Panc1 (cell line): ENCODE results near the gene LMAN1. TPM values are rescaled to one million over a fixed set of nuclear protein-coding genes. Genes with fewer than 3 reads are reported as not detected.

Experiments used
- ATAC-seq: fragments of 200-7000 bp; cut with Tn5 transposase; 2 replicates; pipeline ENCODE4 v1.9.1; 2020; ENCODE audit warnings: mild to moderate bottlenecking, moderate library complexity
- BruUV-seq: library from RNA; stranded (reverse); fragments of 400-500 nt; replicated peaks from 2 replicates; lab custom pipeline; 2021; lab: Mats Ljungman, UMichigan
- CTCF ChIA-PET: fragments of 300-600 bp; sonication (Branson Sonifier 250); formaldehyde crosslinking; loops from one replicate; lab custom pipeline; 2022; ENCODE audit warnings: antibody characterized with exemption; lab: Charles Lee
- POLR2A ChIA-PET: fragments of 300-600 bp; sonication (Branson Sonifier 250); formaldehyde crosslinking; loops from one replicate; lab custom pipeline; 2022; ENCODE audit warnings: antibody characterized with exemption; lab: Charles Lee
- DNase-seq: peaks from one replicate; pipeline ENCODE4 v3.0.0-alpha.2; 2010; ENCODE audit warnings: low read depth, low spot score
- H3K27ac ChIP-seq: 2 replicates; pipeline ENCODE4 v1.5.1; 2011; ENCODE audit warnings: mild to moderate bottlenecking, low read length, inconsistent platforms
- H3K27me3 ChIP-seq: fragments of 200-500 bp; sonication (Bioruptor generic); 2 replicates; pipeline ENCODE4 v1.6.0; 2014; ENCODE audit warnings: low read length, inconsistent platforms; ENCODE audit not compliant: control insufficient read depth, insufficient read depth
- H3K36me3 ChIP-seq: fragments of 200-500 bp; sonication (Bioruptor generic); 2 replicates; pipeline ENCODE4 v1.5.1; 2014; ENCODE audit warnings: inconsistent platforms, mild to moderate bottlenecking, low read length, moderate library complexity; ENCODE audit not compliant: control insufficient read depth, insufficient read depth
- H3K4me1 ChIP-seq: 2 replicates; pipeline ENCODE4 v1.5.1; 2011; ENCODE audit warnings: inconsistent platforms, mild to moderate bottlenecking, low read length, moderate library complexity; ENCODE audit not compliant: control insufficient read depth, insufficient read depth
- H3K4me3 ChIP-seq, 2 experiments: 2 replicates each; pipeline ENCODE4 v1.5.1; 2011 to 2012; ENCODE audit warnings: low read depth in 2 of 2, low read length in 2 of 2, mild to moderate bottlenecking in 2 of 2, inconsistent platforms in 1 of 2, moderate library complexity in 1 of 2
- H3K9me3 ChIP-seq: fragments of 200-500 bp; sonication (Bioruptor generic); 2 replicates; pipeline ENCODE4 v1.5.1; 2014; ENCODE audit warnings: low read depth, mild to moderate bottlenecking, inconsistent platforms, low read length, moderate library complexity; ENCODE audit not compliant: control insufficient read depth, insufficient read depth
- CTCF ChIP-seq: fragments of 450-650 bp; IDR thresholded peaks from 2 replicates; pipeline ENCODE4 v1.5.1; 2017; ENCODE audit warnings: mild to moderate bottlenecking
- POLR2AphosphoS5 ChIP-seq: IDR thresholded peaks from 2 replicates; pipeline ENCODE4 v1.6.1; 2012; ENCODE audit warnings: mild to moderate bottlenecking, low read depth, low read length, moderate library complexity
- REST ChIP-seq, 2 experiments: IDR thresholded peaks; 2 replicates each; pipeline ENCODE4 v1.6.1; 2011 to 2012; ENCODE audit warnings: low read depth in 2 of 2, control low read depth in 1 of 2, low read length in 1 of 2, mild to moderate bottlenecking in 1 of 2, moderate library complexity in 1 of 2; ENCODE audit not compliant: insufficient read depth in 1 of 2
- SIN3A ChIP-seq: IDR thresholded peaks from 2 replicates; pipeline ENCODE4 v1.6.1; 2012; ENCODE audit warnings: low read depth, mild to moderate bottlenecking, low read length, moderate library complexity, borderline replicate concordance; ENCODE audit not compliant: insufficient read depth
- TCF7L2 ChIP-seq: IDR thresholded peaks from 2 replicates; pipeline ENCODE4 v1.6.1; 2011; ENCODE audit warnings: mild to moderate bottlenecking, low read depth, low read length, inconsistent platforms
- in situ Hi-C: cut with HindIII; loops from 2 replicates; pipeline ENCODE4 v1.10.0; 2016; ENCODE audit warnings: low sequenced_read_pairs, low pct_unique_long_range_greater_than_20kb
- intact Hi-C: fragments of 100-400 bp; cut with micrococcal nuclease; formaldehyde crosslinking; loops from one replicate; pipeline ENCODE4 v1.10.0; 2022; ENCODE audit not compliant: unreplicated experiment
- total RNA-seq: library from RNA; stranded (reverse); gene quantifications from one replicate; pipeline ENCODE4 v1.2.1, GENCODE V29; 2021; ENCODE audit not compliant: unreplicated experiment

LMAN1 gene
- total RNA-seq, 1 experiment from 2014 or later: 60.8 TPM

- POLR2A ChIA-PET: no interaction called here
- TF ChIP-seq SIN3A: no peak
- TF ChIP-seq TCF7L2: no peak
- TF ChIP-seq REST (IDR thresholded peaks at IDR 0.05; ENCODE audit: insufficient read depth in 1 of 2, low read depth in 2 of 2, low read length in 1 of 2): no peak
- TF ChIP-seq POLR2AphosphoS5: no peak
- TF ChIP-seq CTCF: no peak
- CTCF ChIA-PET: interaction anchor here (1.0 kb wide), 1 partner anchor 17 kb away, joined by 3 read pairs; no protein-coding TSS in a partner anchor
- no peaks in the 10 kb centered on the region for H3K36me3 ChIP-seq
- DNase-seq (no peak), ATAC-seq (no peak)
- no TSS peak for BruUV-seq
- H3K9me3 ChIP-seq: no peaks in the 10 kb centered on the region
- in situ Hi-C loops: no loop called here
- no peak overlapping the region for H3K4me3 ChIP-seq
- intact Hi-C loops: no loop called here
- no peak overlapping the region for H3K27ac ChIP-seq
- H3K4me1 ChIP-seq: no peaks in the 10 kb centered on the region
- peaks cover 12% of the 10 kb centered on the region for H3K27me3 ChIP-seq
Measured at GRCh38 chr18:59286341-59286740, 72.7 kb downstream of the LMAN1 start.

GRCh38 chr18:59282341-59282740 is 76.7 kb downstream of the LMAN1 start:
- no peak for ATAC-seq
- CTCF ChIA-PET: no interaction called here
- no peaks in the 10 kb centered on the region for H3K9me3 ChIP-seq
- no peak for DNase-seq
- in situ Hi-C loops (no loop called here), intact Hi-C loops (no loop called here)
- peaks cover 12% of the 10 kb centered on the region for H3K27me3 ChIP-seq
- H3K27ac ChIP-seq: no peak overlapping the region
- BruUV-seq: no TSS peak
- TF ChIP-seq POLR2AphosphoS5 (no peak), REST (IDR thresholded peaks at IDR 0.05; ENCODE audit: insufficient read depth in 1 of 2, low read depth in 2 of 2, low read length in 1 of 2) (no peak), CTCF (no peak), TCF7L2 (no peak), SIN3A (no peak)
- POLR2A ChIA-PET: no interaction called here
- no peak overlapping the region for H3K4me3 ChIP-seq
- H3K36me3 ChIP-seq: no peaks in the 10 kb centered on the region
- no peaks in the 10 kb centered on the region for H3K4me1 ChIP-seq
